Right lobe of liver (tissue), 6 donors: ENCODE data around the gene NFKBIL1. TPM values are rescaled to one million over a fixed set of nuclear protein-coding genes. Genes with fewer than 3 reads are reported as not detected.
"Not testable (repeated sequence)": the region's sequence is repeated elsewhere in the genome, so short reads cannot be mapped to it uniquely, and the experiment has no call there.

Experiments
- ATAC-seq, 4 donors: fragments of 200-7000 bp; cut with Tn5 transposase; one replicate each; pipeline ENCODE4 v1.9.1; 2020; ENCODE audit warnings: mild to moderate bottlenecking in 4 of 4, moderate library complexity in 4 of 4
- DNase-seq, 3 donors: peaks; one replicate each; pipeline ENCODE4 v3.0.0-alpha.2; 2020
- H3K27ac ChIP-seq, 3 donors: fragments of 200-600 bp; one replicate each; pipeline ENCODE4 v1.8.0; 2022
- H3K27me3 ChIP-seq, 2 donors: fragments of 200-600 bp; one replicate each; pipeline ENCODE4 v1.8.0; 2022
- H3K36me3 ChIP-seq, 4 donors: fragments of 200-600 bp; sonication (generic) in 1 of 4; one replicate each; pipeline versions ENCODE4 v1.5.1 to v1.8.0; 2017 to 2022; ENCODE audit warnings: control low read depth in 1 of 4
- H3K4me1 ChIP-seq, 4 donors: fragments of 200-600 bp; sonication (generic) in 1 of 4; one replicate each; pipeline versions ENCODE4 v1.5.1 to v1.8.0; 2017 to 2022; ENCODE audit warnings: control low read depth in 1 of 4
- H3K4me3 ChIP-seq, 3 donors: fragments of 200-600 bp; one replicate each; pipeline ENCODE4 v1.8.0; 2022
- H3K9me3 ChIP-seq, 4 donors: fragments of 200-600 bp; sonication (generic) in 1 of 4; one replicate each; pipeline versions ENCODE4 v1.5.1 to v1.8.0; 2017 to 2022; ENCODE audit warnings: control low read depth in 1 of 4
- CTCF ChIP-seq, 4 donors: fragments of 200-600 bp in 3 of 4; fragments of 450-650 bp in 1 of 4; IDR thresholded peaks; one replicate each; pipeline versions ENCODE4 v1.5.1 to v1.8.0; 2016 to 2022; ENCODE audit warnings: antibody characterized with exemption in 4 of 4, mild to moderate bottlenecking in 2 of 4
- POLR2A ChIP-seq: fragments of 450-650 bp; IDR thresholded peaks from one replicate; pipeline ENCODE4 v1.6.1; 2017; ENCODE audit warnings: antibody characterized with exemption, mild to moderate bottlenecking
- WGBS: methylation state at CpG from one replicate; pipeline ENCODE4 v1.1.6; 2018; ENCODE audit warnings: low coverage, low lambda C conversion rate; ENCODE audit not compliant: insufficient coverage; ENCODE audit errors: missing lambda C conversion rate; 5-methylcytosine and 5-hydroxymethylcytosine counted together
- intact Hi-C, 2 donors: fragments of 100-400 bp; cut with DNase I; formaldehyde crosslinking; loops; one replicate each; pipeline versions ENCODE4 v1.11.2 to v1.14.1; 2022
- total RNA-seq, 6 experiments: library from RNA; depleted of rRNA in 2 of 6; stranded (reverse); fragments of >200 nt in 2 of 6; fragmentation: NEBNext Ultra II Directional in 3 of 6; extraction: Animal tissue kit (Norgen Biotek cat#: 25700) in 3 of 6; gene quantifications; one replicate each; pipeline versions ENCODE4 v1.1.0 to v1.2.4, GENCODE V29; 2016 to 2023
- donor health status: DM: no; HTN: yes; CAD: no.
- donor health status: DM: no; HTN: no; CAD: no.
- donor health status: DM: no; HTN: no; CAD: no.
- donor health status: DM: no; HTN: yes; CAD: no.
- donor health status: DM: no; HTN: yes; CAD: no.

The NFKBIL1 gene
- total RNA-seq, 6 experiments from 2014 or later: 7.5 to 10.2 (median 8.3) TPM

- H3K9me3 ChIP-seq: no peaks in the 10 kb centered on the region
- peaks cover 0 to 25% (median 2%) of the 10 kb centered on the region in 4 donors for H3K36me3 ChIP-seq
- intact Hi-C loops: loop anchor here in 1 of 2 donors (5.0 kb wide), 1 partner anchor 54 kb away; no protein-coding TSS in a partner anchor
- peaks cover 0 to 12% (median 6%) of the 10 kb centered on the region in 4 donors for H3K4me1 ChIP-seq
- DNase-seq (peak; percentile 45 to 65 (median 59)), ATAC-seq (no peak)
- 50% methylated on average over 8 of the region's 24 CpGs for WGBS
- TF ChIP-seq CTCF (IDR thresholded peaks at IDR 0.05) (no peak), POLR2A (no peak)
- peak overlapping the region; percentile 52 to 71 (median 68) for H3K27ac ChIP-seq
- H3K27me3 ChIP-seq: no peaks in the 10 kb centered on the region
- H3K4me3 ChIP-seq: peak overlapping the region; percentile 32 to 61 (median 58)
Observed at GRCh38 chr6:31547727-31548543, 527 bp downstream of the NFKBIL1 start.

DNA sequence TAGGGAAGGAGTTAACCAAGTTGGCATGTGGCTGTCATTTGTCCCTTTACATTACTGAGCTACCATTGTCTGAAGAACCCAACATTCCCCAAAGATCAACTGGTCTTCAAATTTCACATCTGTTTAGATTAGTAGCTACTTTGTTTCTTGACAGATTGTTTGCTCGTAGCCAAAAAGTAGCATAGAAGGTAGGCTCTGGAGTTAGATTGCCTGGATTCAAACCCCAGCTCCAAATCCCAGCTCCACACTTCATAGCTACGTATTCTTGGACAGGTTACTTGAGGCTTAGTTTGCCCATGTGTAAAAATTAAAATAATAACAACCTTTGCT, 1.1 kb downstream of the NFKBIL1 start:
- H3K27ac ChIP-seq: peak overlapping the region in 1 of 3 donors; percentile 71
- H3K9me3 ChIP-seq: no peaks in the 10 kb centered on the region
- ATAC-seq: no peak
- intact Hi-C loops: loop anchor here in 1 of 2 donors (5.0 kb wide), 1 partner anchor 54 kb away; no protein-coding TSS in a partner anchor
- no peak for TF ChIP-seq CTCF (IDR thresholded peaks at IDR 0.05)
- TF ChIP-seq POLR2A: no peak
- peak overlapping the region; percentile 32 to 61 (median 58) for H3K4me3 ChIP-seq
- H3K4me1 ChIP-seq: peaks cover 0 to 10% (median 5%) of the 10 kb centered on the region in 4 donors
- WGBS: 100% methylated on average over 2 of the region's 2 CpGs
- DNase-seq: no peak
- H3K36me3 ChIP-seq: peaks cover 0 to 31% (median 2%) of the 10 kb centered on the region in 4 donors
- no peaks in the 10 kb centered on the region for H3K27me3 ChIP-seq

GRCh38 chr6:31551371-31551770, 4.0 kb downstream of the NFKBIL1 start:
- Histone ChIP-seq H3K36me3 (peaks cover 0 to 43% (median 2%) of the 10 kb centered on the region in 4 donors), H3K4me1 (peaks cover 0 to 10% (median 5%) of the 10 kb centered on the region in 4 donors)
- H3K9me3 ChIP-seq, H3K27ac ChIP-seq, H3K4me3 ChIP-seq, H3K27me3 ChIP-seq: not testable (repeated sequence)
- intact Hi-C loops: loop anchor here in 1 of 2 donors (5.0 kb wide), 1 partner anchor 46 kb away; no protein-coding TSS in a partner anchor
- ATAC-seq (peak in 3 of 4 donors; percentile 8 to 39 (median 16)), DNase-seq (peak; percentile 57 to 69 (median 64))
- WGBS: 15% methylated on average over 4 of the region's 5 CpGs
- TF ChIP-seq CTCF (IDR thresholded peaks at IDR 0.05): peak; percentile 27 to 43 (median 39)

- WGBS: 67% methylated on average over 3 of the region's 3 CpGs
- Histone ChIP-seq H3K4me3 (no peak overlapping the region), H3K9me3 (no peaks in the 10 kb centered on the region), H3K27ac (no peak overlapping the region), H3K36me3 (peaks cover 0 to 50% (median 5%) of the 10 kb centered on the region in 4 donors), H3K4me1 (no peaks in the 10 kb centered on the region), H3K27me3 (no peaks in the 10 kb centered on the region)
- TF ChIP-seq CTCF (IDR thresholded peaks at IDR 0.05): no peak
- no peak for TF ChIP-seq POLR2A
- ATAC-seq (no peak), DNase-seq (no peak)
- intact Hi-C loops: no loop called here
Observed at GRCh38 chr6:31556307-31556706, 8.9 kb downstream of the NFKBIL1 start.
